ENCODE data around the gene UBAC1.
"Not testable (repeated sequence)": the region's sequence is repeated elsewhere in the genome, so short reads cannot be mapped to it uniquely, and the experiment has no call there.

UBAC1 gene

GRCh38 chr9:135957431-135957830 is 3.7 kb downstream of the UBAC1 start:
- no peak for DNase-seq

GRCh38 chr9:135956802-135957174 is 4.4 kb downstream of the UBAC1 start:
- no peak for DNase-seq

- no peak for DNase-seq
Measured at GRCh38 chr9:135955934-135956801, 5.0 kb downstream of the UBAC1 start.

DNA sequence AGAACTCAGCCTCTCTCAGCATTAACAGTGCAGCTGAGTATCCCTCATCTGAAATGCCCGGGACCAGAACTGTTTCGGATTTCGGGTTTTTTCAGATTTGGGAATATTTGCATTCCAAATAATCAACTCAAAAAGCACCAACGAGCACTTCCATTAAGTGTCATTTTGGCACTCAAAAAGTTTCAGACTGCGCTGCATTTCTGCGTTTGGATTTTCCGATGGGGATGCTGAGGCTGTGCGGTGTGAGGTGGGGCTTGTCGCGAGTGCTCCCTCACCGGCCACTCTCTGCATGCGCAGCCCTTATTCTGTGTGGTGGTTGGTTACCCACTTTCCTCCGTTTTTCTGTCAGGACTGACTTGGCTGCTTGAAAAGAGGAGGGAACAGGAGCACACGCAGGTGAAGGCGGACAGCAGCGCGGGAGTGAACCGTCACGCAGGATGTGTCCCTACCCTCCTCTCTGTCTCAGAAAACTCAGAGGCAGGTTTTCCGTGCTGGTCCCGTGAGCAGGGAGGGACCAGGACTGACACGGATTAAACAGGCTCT is 8.4 kb downstream of the UBAC1 start:
- DNase-seq: no peak

- DNase-seq: no peak
Measured at GRCh38 chr9:135951889-135952663, 9.1 kb downstream of the UBAC1 start.

- DNase-seq: not testable (repeated sequence)
Measured at GRCh38 chr9:135951310-135951709, 9.9 kb downstream of the UBAC1 start.

- DNase-seq: not testable (repeated sequence)
Measured at GRCh38 chr9:135950841-135951240, 10.3 kb downstream of the UBAC1 start.

DNA sequence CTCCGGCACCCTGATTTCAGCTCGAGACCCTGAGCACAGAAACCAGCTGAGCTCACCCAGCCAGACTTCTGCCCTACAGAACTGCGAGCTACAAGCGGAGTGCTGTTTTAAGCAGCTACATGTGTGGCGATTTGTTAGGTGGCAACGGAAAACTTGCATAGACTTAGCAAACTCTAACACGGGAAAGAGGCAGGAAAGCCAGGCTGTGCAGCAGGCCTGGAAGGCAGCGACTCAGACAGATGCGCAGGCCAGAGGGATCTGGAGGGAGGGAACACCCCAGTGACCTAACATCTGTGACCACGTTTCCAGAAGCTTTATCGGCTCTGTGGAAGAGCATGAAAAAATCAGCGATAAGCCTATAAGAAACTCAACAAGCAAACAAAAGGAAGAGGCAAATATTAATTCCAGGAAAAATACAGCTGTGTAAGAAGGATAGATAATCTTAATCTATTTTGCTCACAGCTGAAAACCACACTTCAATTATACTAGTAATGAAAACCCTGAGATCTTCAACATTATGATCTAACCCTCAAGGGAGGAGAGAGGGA is 11.0 kb downstream of the UBAC1 start:
- DNase-seq: no peak

DNA sequence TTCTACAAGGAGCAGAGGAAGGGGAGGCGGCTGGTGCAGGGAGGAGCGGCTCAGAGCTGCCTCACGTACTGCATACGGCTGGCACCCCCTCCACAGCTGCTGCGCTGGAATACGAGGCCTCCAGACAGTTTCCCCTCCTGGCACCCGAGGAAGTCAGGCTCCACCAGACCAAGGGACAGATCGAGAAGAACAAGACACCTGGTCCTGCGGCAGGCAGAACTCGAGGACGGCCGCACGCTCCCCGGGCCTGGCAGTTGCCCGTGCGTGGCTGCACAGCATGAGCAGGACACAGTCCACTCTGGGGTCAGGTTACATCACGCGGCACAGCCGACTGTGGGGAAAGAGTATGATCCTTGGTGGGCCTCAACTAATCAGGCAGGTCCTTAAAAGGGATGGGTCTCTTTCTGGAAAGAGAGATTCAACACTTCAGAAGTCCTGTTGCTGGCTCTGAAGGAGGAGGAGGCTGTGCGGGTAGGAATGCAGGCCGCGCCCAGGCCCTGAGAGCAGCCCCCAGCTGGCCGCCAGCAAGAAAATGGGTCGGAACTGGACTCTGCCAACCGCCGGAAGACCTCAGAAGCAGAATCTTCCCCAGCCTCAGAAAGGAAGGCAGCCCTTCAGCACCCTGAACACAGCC is 11.6 kb downstream of the UBAC1 start:
- no peak for DNase-seq

GRCh38 chr9:135948968-135949367 is 12.2 kb downstream of the UBAC1 start:
- DNase-seq: no peak

DNA sequence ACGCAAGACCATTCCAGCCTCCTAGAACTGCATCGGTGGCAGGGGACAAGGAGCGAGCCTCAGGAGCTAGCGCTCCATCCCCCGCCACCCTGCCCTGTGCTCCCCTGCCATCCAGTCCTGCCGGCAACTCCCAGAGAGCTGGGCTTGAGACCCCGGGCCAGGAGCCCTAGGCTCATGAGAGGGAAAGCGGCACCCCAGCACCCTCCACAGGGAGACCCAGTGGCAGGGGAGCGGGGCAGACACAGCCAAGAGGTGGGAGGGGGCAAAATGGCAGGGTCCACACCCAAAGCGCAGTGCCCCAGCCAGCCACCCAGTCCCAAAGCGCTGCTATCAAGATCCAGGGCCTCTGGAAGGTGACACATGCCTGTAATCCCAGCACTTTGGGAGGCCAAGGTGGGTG is 12.7 kb downstream of the UBAC1 start:
- DNase-seq: no peak

DNA sequence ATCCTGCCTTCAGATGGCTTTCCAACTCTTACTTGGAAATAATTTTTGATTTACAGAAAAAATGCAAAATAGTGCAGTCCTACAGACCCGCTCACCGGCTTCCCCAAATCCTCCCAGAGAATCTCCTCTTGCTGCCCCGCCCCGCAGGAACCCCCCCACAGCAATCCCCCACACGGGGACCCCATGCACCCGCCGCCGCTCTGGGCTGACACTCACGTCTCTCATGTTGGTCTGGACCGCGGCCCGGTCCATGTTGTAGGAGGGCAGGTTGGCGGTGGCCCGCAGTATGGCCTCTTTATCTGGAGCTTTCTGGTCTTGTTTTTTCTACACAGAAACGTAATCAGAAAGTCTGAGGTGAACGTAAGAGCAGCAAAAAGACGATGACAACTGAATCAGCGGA is 13.6 kb downstream of the UBAC1 start:
- DNase-seq: no peak

GRCh38 chr9:135947105-135947504 is 14.1 kb downstream of the UBAC1 start:
- not testable (repeated sequence) for DNase-seq

GRCh38 chr9:135946392-135946994 is 14.7 kb downstream of the UBAC1 start:
- no peak for DNase-seq

GRCh38 chr9:135945969-135946368 is 15.2 kb downstream of the UBAC1 start:
- no peak for DNase-seq

DNA sequence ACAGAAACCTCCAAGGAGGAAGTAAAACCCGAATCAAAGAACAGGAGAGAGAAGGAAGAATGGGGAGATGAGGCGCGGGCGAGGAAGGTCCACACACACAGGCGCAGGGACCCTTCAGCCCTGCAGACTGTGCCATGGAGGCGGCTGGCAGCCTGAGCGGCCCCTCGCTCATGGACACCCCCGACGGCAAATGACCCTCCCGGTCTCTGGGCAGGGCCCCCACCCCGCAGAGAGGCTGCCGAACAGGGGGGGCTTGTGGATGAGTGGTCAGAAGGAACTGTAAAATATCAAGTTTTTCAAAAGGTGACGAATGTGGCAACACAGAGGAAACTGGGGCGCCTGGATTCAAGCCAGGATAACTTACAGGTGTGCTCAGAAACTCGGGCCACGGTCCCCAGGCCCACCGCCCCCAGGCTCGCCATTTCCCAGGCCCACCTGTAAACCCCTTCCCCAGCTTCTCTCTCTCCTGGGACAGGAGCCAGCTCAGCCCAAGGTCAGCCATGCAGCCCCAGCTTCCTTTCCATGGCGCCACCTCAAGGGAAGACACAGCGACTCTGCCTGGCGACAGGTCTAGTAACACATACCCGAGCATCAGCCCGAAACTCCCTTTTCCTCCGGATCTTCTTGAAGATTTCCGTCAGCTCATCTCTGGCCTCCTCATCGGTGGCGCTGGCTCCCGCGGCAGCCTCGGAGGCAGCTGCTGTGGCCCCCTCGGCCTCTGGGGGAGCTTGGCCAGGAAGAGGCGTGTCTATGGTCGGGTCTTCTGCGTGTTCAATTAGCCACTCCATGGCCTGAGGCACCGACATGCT is 16.5 kb downstream of the UBAC1 start:
- DNase-seq: no peak

GRCh38 chr9:135943604-135944003 is 17.6 kb downstream of the UBAC1 start:
- DNase-seq: not testable (repeated sequence)

- no peak for DNase-seq
Measured at GRCh38 chr9:135941288-135941995, 19.7 kb downstream of the UBAC1 start.

GRCh38 chr9:135939351-135940265 is 21.6 kb downstream of the UBAC1 start:
- no peak for DNase-seq

Data from COR-L47 (cell line).